ENCODE results near the gene PRUNE2.

DNA sequence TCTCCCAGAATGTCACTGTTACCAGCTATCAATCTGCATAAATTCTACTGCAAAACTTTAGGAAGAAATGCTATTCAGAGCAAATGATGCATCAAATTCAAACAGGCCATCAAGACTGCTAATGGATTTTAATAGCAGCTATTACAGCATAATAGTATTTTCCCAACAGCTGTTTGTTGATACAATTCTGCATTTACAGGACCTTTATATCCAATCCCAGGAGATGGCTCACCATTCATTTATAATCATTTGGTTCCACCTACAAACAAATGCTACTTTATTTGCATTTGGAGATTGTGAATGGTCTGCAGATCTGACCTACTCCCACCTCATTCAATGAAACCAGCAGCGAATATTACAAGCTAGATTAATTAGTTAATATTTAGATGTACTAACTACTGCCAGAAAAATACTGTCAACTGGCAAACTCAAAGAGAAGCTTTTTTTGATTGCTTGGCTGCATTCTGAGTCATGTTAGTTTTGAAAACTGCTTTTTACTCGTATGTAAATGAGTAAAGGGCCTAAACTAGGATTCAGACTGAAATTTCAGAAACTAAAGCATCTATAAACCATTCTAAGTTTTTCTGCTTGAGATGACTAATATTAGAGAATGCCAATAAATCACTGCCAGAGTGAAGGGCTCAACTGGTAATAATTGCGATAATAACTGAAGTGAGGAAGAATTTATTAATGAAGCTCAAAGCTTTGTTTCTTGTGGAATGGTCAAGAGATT lies 148.8 kb downstream of the PRUNE2 start:
- TF ChIP-seq EZH2 (IDR thresholded peaks at IDR 0.05) (no peak), POLR2AphosphoS5 (IDR thresholded peaks at IDR 0.05; ENCODE audit: borderline replicate concordance, low read depth, low read length) (no peak)
